Placental epithelial cell (primary cell): ENCODE measurements around the gene SMAD9. TPM values are rescaled to one million over a fixed set of nuclear protein-coding genes. Genes with fewer than 3 reads are reported as not detected.

Experiments used
- total RNA-seq: library from RNA; depleted of rRNA; stranded (reverse); fragments of >200 nt; gene quantifications from 2 replicates; pipeline ENCODE4 v1.2.3, GENCODE V29; 2012

SMAD9 gene
- total RNA-seq = 0.11 and 0.39 TPM in 2 replicates

DNA sequence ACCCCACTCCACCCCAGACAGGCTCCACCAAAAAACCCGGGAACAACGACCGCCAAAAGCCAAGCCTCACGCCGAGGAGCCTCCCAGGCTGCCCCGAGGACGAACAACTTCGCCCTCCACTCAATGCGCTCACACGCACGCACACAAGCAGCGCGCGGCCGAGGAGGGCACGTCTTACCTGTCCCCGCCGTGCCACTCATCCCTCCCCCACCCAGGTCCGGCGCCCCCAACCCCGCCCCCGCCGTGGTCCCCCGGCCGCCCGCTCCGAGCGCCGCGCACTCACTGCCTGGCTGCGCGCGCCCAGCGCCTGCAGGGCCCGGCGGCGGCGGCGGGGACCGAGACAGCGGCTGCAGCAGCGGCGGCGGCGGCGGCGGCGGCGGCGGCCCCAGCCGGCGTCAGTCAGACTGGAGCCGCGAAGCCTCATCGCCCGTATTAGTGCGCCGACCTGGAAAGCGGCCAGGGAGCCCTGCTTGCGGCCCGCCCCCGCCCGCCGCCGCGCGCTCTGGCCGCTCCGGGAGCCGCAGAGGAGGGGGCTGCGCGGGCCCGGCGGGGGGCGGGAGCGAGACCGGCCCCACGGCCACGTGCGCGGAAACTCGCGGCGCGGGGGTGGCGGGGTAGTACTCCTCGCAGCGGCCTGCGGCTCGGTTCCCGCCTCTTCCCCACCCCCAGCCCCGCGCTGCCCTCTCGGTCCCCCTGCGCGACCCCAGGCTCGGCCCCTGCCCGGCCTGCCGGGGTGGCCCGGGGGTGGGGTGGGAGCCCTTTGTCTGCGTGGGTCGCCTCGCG is at the start of gene SMAD9:
Gene SMAD9, minus strand, starts transcription at position 406 of the 783 bp plus-strand sequence. CDS start 40,549 bp downstream, outside the sequence.

DNA sequence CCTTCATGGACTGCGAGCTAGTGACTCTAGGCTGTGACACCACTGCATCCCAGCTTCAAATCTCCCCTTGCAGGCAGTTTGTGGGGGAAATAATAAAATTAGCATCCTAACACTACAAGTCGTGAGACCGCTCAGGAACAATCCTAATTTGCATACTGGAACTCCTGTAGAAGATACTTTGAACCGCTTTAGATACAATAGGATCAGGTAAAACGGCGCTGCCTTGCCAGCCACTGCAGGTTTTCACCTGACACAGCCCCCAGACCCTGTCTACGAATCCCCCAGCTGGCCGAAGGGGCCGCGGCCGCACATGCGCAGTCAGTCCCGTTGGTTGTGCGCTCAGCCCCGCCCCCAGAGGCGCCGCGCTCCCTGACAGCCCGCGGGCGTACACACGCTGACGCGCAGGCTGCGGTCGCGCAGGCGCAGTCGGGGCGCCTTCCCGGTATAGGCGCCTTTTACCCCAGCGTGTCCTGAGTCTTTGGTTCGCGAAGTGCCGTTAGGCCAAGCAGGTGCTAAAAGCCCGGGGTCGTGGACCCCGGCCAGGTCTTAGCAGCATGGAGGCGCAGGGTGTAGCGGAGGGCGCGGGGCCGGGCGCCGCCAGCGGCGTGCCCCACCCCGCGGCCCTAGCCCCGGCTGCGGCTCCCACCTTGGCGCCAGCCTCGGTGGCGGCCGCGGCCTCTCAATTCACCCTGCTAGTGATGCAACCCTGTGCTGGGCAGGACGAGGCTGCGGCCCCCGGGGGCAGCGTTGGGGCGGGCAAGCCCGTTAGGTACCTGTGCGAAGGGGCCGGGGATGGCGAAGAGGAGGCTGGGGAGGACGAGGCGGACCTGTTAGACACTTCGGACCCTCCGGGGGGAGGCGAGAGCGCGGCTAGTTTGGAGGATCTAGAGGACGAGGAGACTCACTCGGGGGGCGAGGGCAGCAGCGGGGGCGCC is 101.0 kb downstream of the SMAD9 start, which contains the start of gene RFXAP:
Gene RFXAP, plus strand, starts transcription at position 419 of the 935 bp plus-strand sequence. Its CDS starts 136 bp downstream, at position 555.

Other genes with a start within 250 kb of the SMAD9 start
- 0.11 TPM in 1 of 2 replicates, not detected in the other for gene SERTM1, start 246.2 kb downstream of the SMAD9 start, total RNA-seq
- gene RFXAP, start 101.0 kb downstream of the SMAD9 start, total RNA-seq = 0.54 and 0.79 TPM in 2 replicates
- 29.4 and 29.8 TPM in 2 replicates for gene ALG5, start 79.1 kb upstream of the SMAD9 start, total RNA-seq
- 17.5 and 18.8 TPM in 2 replicates for gene EXOSC8, start 80.5 kb upstream of the SMAD9 start, total RNA-seq
- 63.4 and 72.6 TPM in 2 replicates for gene SUPT20H, start 139.4 kb upstream of the SMAD9 start, total RNA-seq
- not detected in 2 replicates for gene CSNK1A1L, start 185.4 kb upstream of the SMAD9 start, total RNA-seq